GM18511 (cell line): Measurements from ENCODE around the gene TDRD12.
"Not testable (repeated sequence)": the region's sequence is repeated elsewhere in the genome, so short reads cannot be mapped to it uniquely, and the experiment has no call there.

Source experiments
- ATAC-seq: cut with Tn5 transposase; IDR thresholded peaks from one replicate; pipeline ENCODE4 v1.9.1; 2021; ENCODE audit warnings: mild to moderate bottlenecking, moderate library complexity; ENCODE audit not compliant: unreplicated experiment

The TDRD12 gene

DNA sequence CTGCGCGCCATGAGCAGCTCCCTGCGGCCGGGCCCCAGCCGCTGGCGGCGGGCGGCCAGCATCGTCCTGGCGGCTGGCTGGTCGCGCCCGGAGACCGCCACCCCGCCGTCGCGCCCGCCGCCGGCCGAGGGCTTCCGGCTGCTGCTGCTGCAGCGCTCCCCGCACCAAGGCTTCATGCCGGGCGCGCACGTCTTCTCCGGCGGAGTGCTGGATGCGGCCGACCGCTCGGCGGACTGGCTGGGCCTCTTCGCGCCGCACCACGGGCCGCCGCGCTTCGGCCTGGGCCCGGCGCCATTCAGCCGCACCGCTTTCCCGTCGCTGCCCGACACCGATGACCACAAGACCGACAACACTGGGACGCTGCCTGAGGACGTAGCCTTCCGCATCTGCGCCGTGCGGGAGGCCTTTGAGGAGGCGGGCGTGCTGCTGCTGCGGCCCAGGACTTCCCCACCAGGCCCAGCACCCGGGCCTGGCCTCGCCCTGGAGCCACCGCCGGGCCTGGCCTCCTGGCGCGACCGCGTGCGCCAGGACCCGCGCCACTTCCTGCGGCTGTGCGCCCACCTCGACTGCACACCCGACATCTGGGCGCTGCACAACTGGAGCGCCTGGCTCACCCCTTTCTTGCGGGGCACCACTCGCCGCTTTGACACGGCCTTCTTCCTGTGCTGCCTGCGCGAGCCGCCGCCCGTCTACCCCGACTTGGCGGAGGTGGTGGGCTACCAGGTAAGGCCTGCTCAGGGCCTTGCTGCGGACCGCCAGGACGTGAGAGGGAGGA is 27.4 kb upstream of the TDRD12 start:
- ATAC-seq, result peak; percentile 77

GRCh38 chr19:32692727-32693061 is 26.9 kb upstream of the TDRD12 start:
- ATAC-seq, result no peak

GRCh38 chr19:32693151-32694108 is 26.1 kb upstream of the TDRD12 start:
- not testable (repeated sequence) for ATAC-seq

DNA sequence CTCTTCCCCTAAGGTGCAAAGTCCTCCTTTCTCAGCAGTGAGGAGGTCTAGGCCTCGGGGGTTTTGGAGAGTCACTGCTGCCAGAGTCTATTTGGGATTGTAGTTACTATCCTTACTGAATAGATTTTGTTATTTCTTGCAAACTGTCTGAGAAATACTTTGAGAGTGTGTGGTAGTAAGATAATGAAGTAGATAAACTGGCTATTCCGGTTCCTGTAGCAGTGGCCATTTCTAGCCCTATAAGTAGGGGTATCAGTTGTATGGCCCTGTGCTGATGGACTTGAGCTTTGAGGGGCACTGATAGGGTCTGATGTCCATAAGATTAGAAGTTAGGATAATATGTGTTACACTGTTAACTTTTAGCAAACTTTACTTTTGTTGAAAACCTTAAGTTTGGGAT is 25.3 kb upstream of the TDRD12 start:
- not testable (repeated sequence) for ATAC-seq

DNA sequence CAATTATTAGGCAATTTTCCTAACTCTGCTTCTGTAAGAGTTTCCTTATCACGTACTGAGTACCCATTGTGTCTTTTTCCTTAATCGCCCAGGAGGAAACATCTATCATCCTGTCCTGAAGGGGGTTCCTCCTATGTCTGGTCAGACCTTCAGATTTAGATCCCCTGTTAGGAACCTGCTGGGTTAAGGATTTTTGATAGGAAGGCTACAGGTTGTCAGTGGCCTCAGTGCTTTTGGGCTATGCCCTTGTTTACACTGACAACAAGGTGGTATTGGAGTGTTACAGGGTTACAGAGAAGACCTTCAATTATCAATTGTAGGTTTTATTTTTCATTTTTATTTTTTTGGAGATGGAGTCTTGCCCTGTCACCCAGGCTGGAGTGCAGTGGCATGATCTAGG is 24.7 kb upstream of the TDRD12 start:
- ATAC-seq, result not testable (repeated sequence)

DNA sequence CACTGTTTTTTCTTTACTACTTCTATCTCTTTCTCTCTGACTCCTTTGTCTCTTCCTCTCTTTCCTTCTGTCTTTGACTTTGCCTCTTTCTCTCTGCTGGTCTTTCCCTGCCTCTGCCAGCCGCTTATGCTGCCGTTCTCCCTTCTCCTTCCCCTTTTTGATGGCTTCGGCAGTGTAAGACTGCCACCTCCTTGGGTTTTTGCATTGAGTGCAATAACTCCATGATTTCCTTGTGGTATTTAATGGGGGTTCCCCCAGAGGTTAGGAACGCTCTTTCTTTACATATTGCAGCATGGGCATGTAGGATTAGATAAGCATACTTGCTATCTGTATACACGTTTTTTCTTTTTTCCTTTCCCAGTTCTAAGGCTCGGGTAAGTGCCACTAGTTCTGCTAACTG is 24.1 kb upstream of the TDRD12 start:
- not testable (repeated sequence) for ATAC-seq

DNA sequence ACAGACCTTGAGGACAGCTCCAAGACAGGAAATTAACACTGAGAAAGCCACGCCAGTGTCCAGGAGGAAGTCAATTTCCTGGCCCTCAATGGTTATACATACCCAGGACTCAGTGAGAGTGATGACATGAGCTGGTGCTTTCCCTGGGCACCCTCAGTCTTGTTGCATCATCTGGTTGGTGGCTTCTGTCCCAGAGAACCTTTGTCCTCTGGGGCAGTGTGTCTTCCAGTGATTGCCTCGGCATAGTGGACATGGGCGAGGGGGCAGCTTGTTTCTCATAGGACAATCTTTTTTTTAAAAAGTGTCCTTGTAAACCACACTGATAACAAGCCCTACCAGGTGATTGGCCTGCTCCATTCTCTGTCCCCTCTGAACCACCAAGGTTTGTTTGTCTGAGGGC is 22.8 kb upstream of the TDRD12 start:
- ATAC-seq, result not testable (repeated sequence)

DNA sequence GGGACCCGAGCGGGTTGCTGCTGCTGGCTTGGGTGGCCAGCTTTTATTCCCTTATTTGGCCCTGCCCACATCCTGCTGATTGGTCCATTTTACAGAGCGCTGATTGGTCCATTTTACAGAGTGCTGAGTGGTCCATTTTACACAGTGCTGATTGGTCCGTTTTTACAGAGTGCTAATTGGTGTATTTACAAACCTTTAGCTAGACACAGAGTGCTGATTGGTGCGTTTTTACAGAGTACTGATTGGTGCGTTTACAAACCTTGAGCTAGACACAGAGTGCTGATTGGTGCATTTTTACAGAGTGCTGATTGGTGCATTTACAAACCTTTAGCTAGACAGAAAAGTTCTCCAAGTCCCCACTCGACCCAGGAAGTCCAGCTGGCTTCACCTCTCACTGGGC is 19.4 kb upstream of the TDRD12 start:
- ATAC-seq, result not testable (repeated sequence)

GRCh38 chr19:32702010-32702409 is 17.6 kb upstream of the TDRD12 start:
- ATAC-seq, result no peak

DNA sequence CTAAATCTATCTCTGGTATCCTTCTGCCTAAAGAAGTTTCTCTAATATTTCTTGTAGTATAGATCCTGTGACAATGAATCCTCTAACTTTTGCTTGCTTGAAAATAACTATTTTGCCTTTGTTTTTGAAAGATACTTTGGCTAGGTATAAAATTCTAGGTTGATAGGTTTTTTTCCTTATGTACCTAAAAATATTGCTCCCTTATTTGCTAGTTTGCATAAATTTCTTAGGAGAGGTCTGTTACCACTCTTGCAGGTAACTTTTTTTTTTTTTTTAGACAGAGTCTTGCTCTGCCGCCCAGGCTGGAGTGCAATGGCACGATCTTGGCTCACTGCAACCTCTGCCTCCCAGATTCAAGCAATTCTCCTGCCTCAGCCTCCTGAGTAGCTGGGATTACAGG is 15.6 kb upstream of the TDRD12 start:
- not testable (repeated sequence) for ATAC-seq

- ATAC-seq, result no peak
Observed at GRCh38 chr19:32708457-32708856, 11.1 kb upstream of the TDRD12 start.

- ATAC-seq, result no peak
Observed at GRCh38 chr19:32709032-32709431, 10.5 kb upstream of the TDRD12 start.

DNA sequence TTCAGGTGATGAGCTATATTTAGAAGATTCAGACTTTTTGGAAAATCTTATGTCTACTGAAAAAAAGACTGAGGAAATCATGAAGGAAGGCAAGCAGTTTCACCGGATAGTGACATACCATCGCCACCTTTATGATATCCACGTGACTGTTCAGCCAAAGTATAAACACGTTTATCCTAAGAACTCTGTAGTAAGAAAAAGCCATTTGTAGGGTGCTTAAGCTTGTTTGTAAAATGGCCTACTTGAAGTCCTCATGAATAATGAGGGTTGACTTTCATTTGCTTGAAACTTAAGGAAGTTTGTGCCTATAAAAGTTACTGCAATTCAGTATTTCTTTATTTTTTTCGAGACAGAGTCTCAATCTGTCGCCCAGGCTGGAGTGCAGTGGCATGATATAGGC is 7.8 kb upstream of the TDRD12 start:
- no peak for ATAC-seq

DNA sequence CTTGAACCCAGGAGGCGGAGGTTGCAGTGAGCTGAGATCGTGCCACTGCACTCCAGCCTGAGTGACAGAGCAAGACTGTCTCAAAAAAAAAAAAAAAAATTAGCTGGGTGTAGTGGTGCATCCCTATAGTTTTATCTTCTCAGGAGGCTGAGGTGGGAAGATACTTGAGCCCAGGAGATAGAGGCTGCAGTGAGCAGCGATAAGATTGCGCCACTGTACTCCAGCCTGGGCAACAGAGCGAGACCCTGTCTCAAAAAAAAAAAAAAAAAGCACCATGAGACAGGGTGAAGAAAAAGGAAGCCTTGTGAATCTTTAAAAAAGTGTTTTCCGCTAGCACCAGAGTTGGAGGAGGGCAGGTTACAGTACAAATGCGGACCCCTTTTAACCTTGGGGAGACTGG is 3.4 kb upstream of the TDRD12 start:
- not testable (repeated sequence) for ATAC-seq

GRCh38 chr19:32717496-32717895 is 2.1 kb upstream of the TDRD12 start:
- no peak for ATAC-seq

- no peak for ATAC-seq
Observed at GRCh38 chr19:32718286-32718685, 1.3 kb upstream of the TDRD12 start.

DNA sequence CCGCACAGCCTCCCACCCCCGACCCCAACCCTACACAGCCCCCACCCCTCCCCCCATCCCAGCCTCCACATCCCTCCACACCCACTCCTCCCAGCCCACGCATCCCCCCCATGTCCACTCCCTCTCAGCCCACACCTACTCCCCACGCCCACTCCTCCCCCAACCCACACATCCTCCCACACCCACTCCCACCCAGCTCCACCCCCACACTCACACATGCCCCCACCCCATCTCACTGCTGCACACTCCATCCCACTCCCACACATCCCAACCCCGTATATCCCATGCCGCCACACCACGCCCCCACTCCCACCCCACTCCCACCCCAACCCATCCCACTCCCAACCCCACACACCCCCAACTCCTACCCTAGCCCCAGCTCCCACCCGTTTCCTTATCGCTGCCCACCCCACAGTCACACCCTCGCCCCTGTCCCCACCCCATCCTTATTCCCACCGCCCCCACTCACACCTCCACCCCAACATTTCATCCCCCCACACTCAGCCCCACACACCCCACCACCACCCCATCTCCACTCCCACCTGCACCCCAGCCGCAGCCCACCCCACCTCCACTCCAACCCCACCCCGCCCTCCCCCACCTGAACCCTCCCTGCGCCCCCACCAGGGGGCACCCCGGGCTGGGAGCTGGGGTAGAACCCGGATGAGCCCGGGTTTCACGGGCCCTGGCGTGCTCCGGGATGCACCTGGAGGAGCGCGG is 809 bp downstream of the TDRD12 start:
- ATAC-seq, result no peak

DNA sequence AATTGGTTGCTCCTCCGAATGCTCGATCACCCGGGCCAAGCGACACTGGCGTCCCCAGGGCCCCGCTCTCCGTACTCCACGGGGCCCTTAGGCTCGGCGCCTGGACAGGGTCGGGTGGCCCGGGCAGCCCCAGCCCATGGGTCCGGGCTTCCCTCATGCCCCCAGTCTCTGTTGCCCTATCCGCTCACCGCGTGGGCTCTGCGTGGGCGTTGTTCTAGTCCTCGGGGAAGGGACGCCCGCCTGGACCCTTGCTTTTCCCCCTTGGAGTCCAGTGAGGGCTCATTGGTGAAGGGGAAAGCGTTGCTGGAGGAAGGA is 1.3 kb downstream of the TDRD12 start:
- no peak for ATAC-seq

DNA sequence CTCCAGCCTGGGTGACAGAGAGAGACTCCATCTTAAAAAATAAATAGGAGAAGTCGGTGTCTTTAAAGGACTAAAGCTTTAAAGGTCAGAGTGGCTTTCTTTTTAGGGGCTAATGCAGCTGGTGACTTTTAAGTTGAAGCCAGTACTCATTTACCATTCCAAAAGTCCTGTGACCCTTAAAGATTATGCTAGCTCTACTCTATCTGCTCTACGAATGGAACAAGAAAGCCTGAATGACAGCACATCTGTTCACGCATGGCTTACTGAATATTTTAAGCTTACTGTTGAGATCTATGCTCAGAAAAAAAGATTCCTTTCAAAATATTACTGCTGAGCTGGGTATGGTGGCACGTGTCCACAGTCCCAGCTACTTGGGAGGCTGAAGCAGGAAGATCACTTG is 16.4 kb downstream of the TDRD12 start:
- no peak for ATAC-seq

- ATAC-seq, result no peak
Observed at GRCh38 chr19:32743021-32743420, 23.5 kb downstream of the TDRD12 start.

DNA sequence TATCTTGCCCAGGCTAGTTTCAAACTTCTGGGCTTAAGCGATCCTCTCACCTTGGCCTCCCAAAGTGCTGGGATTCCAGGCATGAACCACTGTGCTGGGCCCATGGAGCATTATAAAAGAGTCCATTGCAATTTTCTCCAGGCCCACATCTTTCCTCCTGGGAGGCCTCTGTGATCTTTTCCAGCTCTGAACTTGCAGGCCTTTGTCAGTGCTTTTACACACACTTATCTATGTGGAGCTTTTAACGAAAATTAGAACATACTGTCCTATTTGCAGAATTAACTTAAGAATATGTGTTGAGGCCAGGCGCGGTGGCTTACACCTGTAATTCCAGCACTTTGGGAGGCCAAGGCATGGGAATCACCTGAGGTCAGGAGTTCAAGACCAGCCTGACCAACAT is 23.9 kb downstream of the TDRD12 start:
- ATAC-seq, result no peak
